Measurements from ENCODE around the gene SBF2.

GRCh38 chr11:9757809-9758636 lies 536.0 kb downstream of the SBF2 start:
- peak; percentile 36 for TF ChIP-seq CTCF (IDR thresholded peaks at IDR 0.05; ENCODE audit: insufficient read depth, low read length)
- TF ChIP-seq POLR2AphosphoS5 (IDR thresholded peaks at IDR 0.05; ENCODE audit: low read depth): peak; percentile 88
- no peak for TF ChIP-seq REST (IDR thresholded peaks at IDR 0.05; ENCODE audit: insufficient replicate concordance, low read depth)
- TF ChIP-seq GABPA (IDR thresholded peaks at IDR 0.05; ENCODE audit: low read depth): no peak
- no peak for TF ChIP-seq SPI1 (IDR thresholded peaks at IDR 0.05; ENCODE audit: borderline replicate concordance, low read depth)
